CD8-positive, alpha-beta memory T cell (primary cell): ENCODE results near the gene POLE. TPM values are rescaled to one million over a fixed set of nuclear protein-coding genes. Genes with fewer than 3 reads are reported as not detected.

Experiments used
- polyA plus RNA-seq: library from polyadenylated mRNA; unstranded; fragments of 300-500 nt; fragmentation: Illumina TruSeq; gene quantifications from one replicate; pipeline ENCODE4 v1.2.3, GENCODE V29; 2021
- total RNA-seq, 2 experiments: library from RNA; stranded (reverse); gene quantifications; one replicate each; pipeline ENCODE4 v1.2.3, GENCODE V29; 2021

Gene POLE
- total and polyA plus RNA-seq, 3 experiments from 2014 or later: 4.2 to 117 (median 109) TPM

Other genes starting within 250 kb of the POLE start
- 10 to 100 TPM; 58.1 to 62.1 TPM for gene FBRSL1, start 197.2 kb downstream of the POLE start, total RNA-seq
- 1.4 TPM for gene FBRSL1, start 197.2 kb downstream of the POLE start, polyA plus RNA-seq
- gene LRCOL1, start 76.8 kb downstream of the POLE start, total RNA-seq: not detected
- gene LRCOL1, start 76.8 kb downstream of the POLE start, polyA plus RNA-seq: not detected
- gene P2RX2, start 68.6 kb downstream of the POLE start, total RNA-seq: not detected
- not detected for gene P2RX2, start 68.6 kb downstream of the POLE start, polyA plus RNA-seq
- gene PXMP2, start 245 bp upstream of the POLE start, total RNA-seq: 10 to 100 TPM; 21.2 to 22.5 TPM
- 14.5 TPM for gene PXMP2, start 245 bp upstream of the POLE start, polyA plus RNA-seq
- 100 to 1,000 TPM in 1 of 2 experiments, 10 to 100 TPM in 1; 99.7 to 102 TPM for gene PGAM5, start 23.5 kb upstream of the POLE start, total RNA-seq
- 31.8 TPM for gene PGAM5, start 23.5 kb upstream of the POLE start, polyA plus RNA-seq
- gene ANKLE2, start 74.5 kb upstream of the POLE start, total RNA-seq: 100 to 1,000 TPM; 114 to 119 TPM
- 40.6 TPM for gene ANKLE2, start 74.5 kb upstream of the POLE start, polyA plus RNA-seq
- 10 to 100 TPM; 63.7 to 68.2 TPM for gene GOLGA3, start 141.5 kb upstream of the POLE start, total RNA-seq
- gene GOLGA3, start 141.5 kb upstream of the POLE start, polyA plus RNA-seq: 13.4 TPM
- gene CHFR, start 200.3 kb upstream of the POLE start, total RNA-seq: 10 to 100 TPM; 55.9 to 57.7 TPM
- 35.0 TPM for gene CHFR, start 200.3 kb upstream of the POLE start, polyA plus RNA-seq